GM21515 (cell line): ENCODE results near the gene ISX.

ENCODE experiments used
- ATAC-seq: cut with Tn5 transposase; IDR thresholded peaks from one replicate; pipeline ENCODE4 v1.9.1; 2021; ENCODE audit not compliant: unreplicated experiment

ISX gene

DNA sequence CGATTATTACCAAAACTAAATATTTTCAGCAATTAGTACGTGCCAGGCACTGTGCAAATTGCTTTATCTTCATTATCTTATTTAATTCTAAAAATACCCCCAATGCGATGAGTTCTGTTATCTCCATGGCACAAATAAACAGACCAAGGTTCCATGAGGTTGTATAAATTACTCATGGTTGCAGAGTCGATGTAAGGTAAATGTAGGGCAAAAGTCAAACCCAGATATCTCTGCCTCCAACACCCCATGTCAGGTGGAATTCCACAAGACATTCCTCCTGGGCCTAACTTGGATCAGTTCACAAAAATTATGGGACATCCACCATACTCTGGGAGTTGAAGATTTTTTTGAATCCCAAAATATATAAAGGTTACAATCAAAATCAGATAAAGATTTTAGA, 43.7 kb downstream of the ISX start:
- ATAC-seq: no peak

DNA sequence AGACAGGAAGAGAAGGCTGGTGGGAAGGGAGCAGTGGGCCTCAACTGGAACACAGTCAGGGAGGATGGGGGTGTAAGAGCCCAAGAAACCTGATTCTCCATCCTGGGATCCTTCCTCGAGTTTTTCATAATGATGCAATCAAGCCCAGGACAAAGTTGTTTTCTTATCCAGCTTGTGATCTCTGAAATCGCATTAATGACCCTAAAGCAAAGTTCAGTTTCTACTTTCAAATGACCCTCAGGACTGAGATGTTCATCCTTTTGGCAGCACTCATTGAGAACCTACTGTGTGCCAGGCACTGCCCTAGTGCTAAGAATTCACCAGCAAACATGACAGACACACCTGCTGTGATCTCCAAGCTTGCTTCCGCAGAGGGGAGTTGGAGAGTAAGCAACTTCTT, 45.3 kb downstream of the ISX start:
- ATAC-seq: no peak

DNA sequence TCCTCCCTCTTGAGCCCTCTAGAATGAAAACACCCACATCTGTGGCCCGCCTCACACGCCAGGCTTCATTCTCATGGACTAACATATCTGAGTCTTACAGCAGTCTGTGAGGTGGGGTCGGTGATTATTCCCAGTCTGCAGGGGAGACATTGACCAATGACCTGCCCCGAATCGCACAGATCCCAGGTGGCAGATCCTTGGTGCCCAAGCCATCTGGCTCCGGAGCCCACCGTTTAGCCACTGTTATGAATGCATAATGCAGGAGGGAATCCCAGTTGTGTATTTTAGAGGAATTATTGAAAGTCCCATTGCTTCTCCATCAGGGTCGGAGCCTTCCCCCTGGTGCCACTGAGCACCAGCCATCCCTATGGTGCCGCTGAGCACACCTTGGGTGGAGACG, 47.4 kb downstream of the ISX start:
- ATAC-seq: no peak

DNA sequence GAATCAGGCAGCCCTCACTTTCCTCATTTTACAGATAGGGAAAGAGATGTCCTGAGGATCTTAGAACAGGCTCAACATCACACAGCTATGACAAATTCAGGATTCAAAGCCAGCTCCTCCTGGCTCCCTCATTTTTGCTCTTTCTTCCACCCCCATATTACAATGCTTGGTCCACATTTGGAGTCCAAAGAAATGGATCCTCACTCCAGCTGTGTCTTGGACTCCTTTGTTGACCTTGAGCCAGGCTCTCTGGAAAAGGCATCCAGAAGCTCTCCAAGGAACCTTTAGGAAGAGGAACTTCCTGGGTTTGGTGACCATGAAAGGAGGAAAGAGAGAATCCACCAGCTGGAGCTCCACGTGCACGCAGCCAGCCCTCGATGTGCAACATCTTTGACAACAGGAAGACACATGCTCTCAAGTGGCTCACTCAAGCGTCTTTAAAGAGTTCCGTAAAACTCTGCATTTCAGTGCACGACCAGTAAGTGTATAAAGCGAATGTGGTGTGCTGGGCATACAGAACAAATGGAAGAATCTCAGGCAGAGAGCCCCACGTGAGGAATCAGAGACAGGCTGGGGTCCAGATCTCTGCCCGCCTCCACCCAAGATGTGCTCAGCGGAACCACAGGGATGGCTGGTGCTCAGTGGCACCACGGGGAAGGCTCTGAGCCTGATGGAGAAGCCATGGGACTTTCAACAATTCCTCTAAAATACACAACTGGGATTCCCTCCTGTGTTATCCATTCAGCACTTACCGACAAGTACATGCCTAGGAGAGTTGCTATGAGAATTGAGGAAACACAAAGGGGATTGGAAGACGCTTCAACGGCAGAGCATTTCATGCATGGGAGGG, 48.4 kb downstream of the ISX start:
- ATAC-seq: no peak

DNA sequence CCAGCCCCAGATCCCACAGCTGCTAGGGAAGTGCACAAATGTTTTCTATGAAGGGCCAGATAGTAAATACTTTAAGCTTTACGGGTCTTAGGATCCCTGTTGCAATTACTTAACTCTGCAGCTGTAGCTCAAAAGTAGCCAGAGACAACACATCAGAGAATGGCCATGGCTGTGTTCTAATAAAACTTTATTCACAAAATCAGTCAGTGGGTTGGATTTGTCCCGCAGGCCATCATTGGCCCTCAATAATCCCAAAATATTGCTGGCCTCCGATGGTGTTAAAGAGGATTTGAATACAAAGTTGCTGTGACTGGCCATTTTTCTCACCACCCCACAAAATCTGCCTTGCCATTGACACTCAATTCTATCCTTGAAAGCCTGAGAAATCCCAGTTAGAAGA, 49.6 kb downstream of the ISX start:
- ATAC-seq: no peak

DNA sequence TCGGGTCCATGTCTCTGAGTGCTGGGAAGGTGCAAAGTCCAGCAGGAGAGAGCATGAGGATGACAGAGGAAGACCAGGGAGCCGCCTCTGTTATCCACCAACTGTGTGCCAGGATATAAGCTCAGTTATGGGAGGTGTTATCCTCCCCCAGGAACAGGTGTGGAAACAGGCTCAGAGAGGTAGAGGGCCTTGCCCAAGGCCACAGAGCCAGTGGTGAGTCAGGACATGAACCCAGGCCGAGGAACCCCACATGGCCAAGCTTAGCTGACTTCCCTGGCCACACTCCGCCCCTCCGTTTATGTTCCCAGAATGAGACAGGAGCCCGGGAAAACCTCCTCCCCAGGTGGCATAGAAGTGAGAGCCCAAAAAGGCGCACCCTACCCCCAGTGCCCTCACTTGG, 50.3 kb downstream of the ISX start:
- ATAC-seq: no peak

DNA sequence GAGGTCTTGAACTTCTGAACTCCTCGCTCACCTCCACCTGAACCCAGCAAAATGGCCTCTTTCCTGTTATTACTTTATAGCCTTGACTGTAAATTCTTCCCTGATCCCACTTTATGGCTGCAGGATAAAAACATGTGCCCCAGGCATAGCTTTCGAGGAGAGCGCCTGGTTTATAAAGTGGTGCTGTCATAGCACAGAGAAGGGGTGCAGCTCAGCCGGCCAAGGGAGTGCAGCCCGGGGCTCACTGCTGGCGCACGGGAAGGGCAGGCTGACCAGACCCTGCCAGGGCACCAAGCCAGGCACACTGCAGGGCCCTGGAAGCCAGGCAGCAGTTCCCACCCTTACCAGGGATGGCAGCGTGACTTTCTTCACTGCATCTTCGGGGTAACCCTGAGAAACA, 50.9 kb downstream of the ISX start:
- no peak for ATAC-seq

DNA sequence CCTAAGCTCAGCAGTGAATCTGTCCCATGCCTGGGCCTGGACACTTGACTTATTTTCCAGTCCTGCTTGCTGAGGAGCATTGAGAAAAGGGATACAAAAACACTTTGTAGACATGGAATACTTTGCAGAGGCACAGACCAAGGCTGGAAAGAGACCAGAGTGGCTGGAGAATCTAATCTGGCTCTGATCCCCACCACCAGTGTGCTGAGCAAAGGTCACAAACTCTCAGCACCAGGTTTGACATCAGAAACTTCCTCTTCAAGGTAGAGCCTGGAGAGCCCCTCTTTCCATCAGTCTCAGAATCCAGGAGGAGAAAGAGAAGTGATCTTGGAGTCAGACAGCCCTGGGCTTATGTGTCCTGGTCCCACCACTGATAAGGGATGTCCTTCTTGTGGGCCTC, 53.5 kb downstream of the ISX start:
- no peak for ATAC-seq

DNA sequence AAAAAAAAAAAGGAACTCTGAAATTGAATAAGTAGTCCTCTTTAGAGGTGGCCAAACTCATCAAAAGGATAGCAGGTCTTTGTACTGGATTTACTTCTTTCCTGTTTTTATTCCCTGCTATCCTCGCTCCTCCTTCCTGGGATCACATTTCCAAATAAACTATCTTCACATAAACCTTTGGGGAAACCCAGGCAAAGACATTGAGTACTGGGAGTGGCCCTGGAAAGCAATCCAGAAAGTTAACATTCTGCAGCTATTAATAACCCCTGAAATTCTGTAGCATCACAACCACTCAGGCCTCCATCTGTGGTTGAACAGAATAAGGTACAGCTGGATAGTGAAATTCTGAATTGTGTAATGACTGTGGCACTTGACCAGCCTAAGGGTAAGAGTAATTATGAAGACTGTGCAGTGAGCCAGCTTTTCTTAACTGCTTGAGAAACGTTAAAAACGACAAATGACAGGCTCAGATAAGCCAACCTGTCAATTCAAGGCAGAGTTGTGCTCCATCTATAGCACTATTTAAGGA, 58.8 kb downstream of the ISX start:
- no peak for ATAC-seq

DNA sequence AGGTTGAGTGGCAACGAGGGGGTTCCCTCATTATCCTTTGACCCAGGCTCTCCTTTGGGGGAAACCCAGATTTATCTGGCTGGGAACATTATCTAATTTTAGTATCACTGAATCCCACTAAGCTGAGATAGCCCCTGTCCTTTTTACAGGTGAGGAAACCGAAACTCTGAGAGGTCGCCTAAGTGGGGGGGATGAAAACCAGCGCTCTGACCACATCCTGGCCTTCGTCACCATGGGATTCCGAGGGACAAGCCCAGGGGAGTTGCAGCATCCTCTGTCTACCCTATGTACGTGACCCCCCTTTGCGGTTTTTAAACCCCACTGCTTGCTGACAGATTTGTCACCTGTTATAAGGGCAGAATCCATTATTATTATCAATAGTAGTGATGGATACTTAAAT, 61.0 kb downstream of the ISX start:
- peak; percentile 52 for ATAC-seq

DNA sequence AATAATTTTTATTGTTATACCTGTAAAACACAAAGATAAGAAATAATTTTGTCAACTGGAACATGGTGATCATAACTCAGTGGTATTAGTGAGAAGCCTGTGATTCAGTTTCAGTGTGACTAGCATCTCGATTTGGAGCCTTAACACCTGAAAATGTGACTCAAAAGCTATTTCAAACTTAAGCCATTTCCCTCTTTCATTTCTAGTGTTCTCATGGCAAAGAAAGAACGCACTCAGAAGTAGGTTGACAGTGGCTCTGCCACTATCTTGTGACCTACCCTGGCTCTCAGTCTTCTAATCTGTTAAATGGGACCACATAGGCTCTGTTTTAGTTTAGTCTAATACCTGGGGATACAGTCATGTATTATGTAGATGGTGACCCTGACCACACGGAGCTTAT, 62.7 kb downstream of the ISX start:
- ATAC-seq: peak; percentile 52

DNA sequence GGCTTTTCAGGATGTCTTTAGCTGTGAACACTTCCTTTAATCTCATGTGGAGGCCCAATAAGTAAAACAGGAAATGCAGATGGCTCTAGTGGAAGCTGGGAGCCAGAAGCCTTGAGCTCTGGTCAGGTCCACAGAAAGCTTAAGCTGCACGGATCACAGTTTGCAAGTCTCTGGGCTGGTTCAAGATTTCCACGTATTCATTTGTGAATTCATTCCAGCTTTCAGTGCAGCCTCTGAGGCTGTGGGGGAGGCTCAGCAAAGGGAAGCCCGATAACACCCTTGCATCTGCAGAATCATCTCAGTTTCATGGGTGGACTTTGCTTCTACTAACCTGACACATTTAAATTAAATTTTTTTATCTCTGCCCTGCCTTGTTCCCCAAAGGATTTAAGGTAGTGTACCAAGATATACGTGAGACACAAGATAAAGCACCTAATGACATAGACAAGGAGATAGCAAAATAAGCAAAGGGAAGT, 65.6 kb downstream of the ISX start:
- no peak for ATAC-seq

DNA sequence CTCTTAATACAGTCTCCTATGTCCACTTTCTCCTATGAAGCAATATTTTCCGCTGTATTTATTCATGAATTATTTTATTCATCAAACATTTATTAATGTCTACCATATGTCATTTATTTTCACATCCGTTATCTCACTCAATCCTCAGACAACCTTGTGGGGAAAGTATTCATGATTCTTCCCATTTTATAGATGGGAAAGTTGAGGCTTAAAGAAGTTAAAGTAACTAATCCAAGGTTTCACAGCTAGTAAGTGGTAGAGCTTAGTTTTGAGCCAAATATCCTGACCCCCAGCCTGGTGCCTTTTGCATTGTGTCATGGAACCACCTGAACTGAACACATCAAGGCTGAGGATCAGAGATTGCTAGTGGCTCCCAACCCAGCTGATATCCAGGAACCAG, 66.6 kb downstream of the ISX start:
- ATAC-seq: no peak

DNA sequence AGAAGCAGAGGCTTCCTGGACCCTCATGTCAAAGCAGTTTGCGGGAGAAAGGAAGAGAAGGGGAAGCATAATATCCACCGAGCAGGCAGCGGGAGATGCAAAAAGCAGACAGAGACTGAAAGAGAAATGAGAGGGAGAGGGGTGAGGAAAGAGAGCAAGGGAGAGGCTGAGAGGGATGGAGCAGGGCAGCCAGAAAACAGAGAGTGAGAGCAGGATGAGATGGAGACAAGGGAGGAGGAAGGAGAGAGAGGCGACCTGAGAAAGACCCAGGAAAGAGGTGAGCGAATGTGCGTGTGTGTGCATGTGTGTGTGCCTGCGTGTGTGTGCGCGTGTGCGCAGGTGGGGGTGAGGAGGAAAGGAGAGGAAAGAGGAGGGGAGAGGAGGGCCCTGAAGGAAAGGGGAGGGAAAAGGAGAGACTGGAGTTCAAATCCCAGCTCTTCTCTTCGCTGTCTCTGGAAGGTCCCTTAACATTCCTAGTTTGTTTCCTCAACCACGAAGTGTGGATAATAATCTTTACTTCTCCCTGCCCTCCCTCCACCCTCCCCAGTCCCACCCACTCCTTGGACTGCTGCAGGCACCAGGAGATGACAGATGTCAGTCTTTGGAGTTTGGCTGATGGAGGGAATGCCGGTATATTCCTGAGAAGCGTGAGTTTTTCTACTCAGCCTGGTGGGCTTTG, 67.9 kb downstream of the ISX start:
- ATAC-seq: no peak

DNA sequence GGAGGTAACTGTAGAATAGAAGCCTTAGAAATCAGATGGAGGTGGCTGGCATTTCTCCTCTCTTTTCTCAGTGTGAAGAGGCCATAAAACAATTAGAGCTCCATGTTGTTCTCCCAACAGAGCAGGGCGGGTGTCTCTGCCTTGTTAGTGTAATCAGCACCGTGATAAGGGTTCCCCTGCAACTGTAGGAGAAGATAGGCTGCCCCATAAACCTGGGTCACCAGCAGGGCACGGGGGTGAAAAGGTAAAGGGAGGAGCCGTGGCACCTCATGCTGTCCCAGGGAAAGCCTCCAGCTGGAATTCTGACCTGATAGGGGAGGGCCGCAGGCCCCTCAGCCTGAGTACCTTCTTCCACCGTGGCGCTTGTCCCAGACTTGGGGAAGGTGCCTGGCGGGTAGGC, 68.7 kb downstream of the ISX start:
- no peak for ATAC-seq

DNA sequence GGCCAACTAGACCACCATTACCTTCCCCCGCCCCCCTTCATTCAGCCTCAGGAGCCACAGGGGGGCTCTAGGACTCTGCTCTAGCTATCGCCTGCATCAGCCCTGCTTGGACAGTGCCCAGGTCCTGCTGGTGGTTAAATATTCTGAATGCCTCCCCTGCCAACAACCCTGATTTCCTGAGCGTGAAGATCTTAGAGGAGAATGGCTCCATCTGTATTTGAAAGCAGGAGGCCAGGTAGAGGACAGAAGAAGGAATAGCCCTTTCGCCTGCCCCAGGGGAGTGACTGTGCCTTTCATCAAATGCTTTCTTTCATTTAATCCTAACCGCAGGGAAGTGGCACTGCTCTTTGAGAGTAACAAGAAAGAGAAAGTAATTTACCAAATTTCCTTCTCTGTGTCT, 69.2 kb downstream of the ISX start:
- no peak for ATAC-seq
